B cell (primary cell): ENCODE data around the gene AGBL2.

Source experiments
- EZH2 ChIP-seq: IDR thresholded peaks from 2 replicates; pipeline ENCODE4 v1.6.1; 2012; ENCODE audit warnings: borderline replicate concordance, low read depth, mild to moderate bottlenecking, moderate library complexity, low read length; ENCODE audit not compliant: insufficient read depth, poor library complexity, severe bottlenecking
- TF ChIP-seq, protein P1 (sequence below): fragments of 200-600 bp; IDR thresholded peaks from one replicate; pipeline ENCODE4 v1.8.0; 2022; ENCODE audit warnings: antibody characterized with exemption, mild to moderate bottlenecking

DNA sequence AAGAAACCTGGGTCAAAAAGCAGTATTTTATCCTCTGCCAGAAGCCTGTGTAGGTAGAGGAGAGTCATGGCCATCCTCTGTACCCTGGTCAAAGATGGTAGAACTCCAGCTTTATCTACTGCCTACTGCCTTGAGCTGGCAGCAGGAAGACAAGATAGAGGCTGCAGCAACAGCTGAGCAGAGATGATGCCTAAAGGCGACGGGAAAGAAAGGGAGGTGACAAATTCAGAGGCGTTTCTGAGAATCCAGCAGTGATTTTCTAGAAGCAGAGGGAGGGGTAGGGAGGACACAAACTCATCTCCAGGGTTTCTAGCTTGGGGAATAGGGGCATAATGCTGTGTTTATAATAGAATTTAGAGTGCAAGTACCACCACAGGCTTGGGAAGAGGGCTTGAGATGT is 105.5 kb downstream of the AGBL2 start:
- TF ChIP-seq, protein P1, sequence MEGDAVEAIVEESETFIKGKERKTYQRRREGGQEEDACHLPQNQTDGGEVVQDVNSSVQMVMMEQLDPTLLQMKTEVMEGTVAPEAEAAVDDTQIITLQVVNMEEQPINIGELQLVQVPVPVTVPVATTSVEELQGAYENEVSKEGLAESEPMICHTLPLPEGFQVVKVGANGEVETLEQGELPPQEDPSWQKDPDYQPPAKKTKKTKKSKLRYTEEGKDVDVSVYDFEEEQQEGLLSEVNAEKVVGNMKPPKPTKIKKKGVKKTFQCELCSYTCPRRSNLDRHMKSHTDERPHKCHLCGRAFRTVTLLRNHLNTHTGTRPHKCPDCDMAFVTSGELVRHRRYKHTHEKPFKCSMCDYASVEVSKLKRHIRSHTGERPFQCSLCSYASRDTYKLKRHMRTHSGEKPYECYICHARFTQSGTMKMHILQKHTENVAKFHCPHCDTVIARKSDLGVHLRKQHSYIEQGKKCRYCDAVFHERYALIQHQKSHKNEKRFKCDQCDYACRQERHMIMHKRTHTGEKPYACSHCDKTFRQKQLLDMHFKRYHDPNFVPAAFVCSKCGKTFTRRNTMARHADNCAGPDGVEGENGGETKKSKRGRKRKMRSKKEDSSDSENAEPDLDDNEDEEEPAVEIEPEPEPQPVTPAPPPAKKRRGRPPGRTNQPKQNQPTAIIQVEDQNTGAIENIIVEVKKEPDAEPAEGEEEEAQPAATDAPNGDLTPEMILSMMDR: no peak
- TF ChIP-seq EZH2: no peak
